HFFc6 (cell line): ENCODE measurements around the gene HDAC2. TPM values are rescaled to one million over a fixed set of nuclear protein-coding genes. Genes with fewer than 3 reads are reported as not detected.

Source experiments
- DNase-seq: peaks from one replicate; pipeline ENCODE4 v3.0.0-alpha.2; 2018
- H3K27ac Mint-ChIP-seq: 2 replicates; pipeline ENCODE4 v1.8.0; 2020; ENCODE audit warnings: mild to moderate bottlenecking, mixed read lengths
- H3K27me3 Mint-ChIP-seq: 2 replicates; pipeline ENCODE4 v1.8.0; 2021; ENCODE audit warnings: mild to moderate bottlenecking, moderate library complexity, mixed read lengths; ENCODE audit not compliant: insufficient read depth
- H3K36me3 Mint-ChIP-seq: 2 replicates; pipeline ENCODE4 v1.8.0; 2021; ENCODE audit warnings: low read depth, mixed read lengths
- H3K4me1 Mint-ChIP-seq: 2 replicates; pipeline ENCODE4 v1.8.0; 2020; ENCODE audit warnings: low read depth, mixed read lengths
- H3K4me3 Mint-ChIP-seq: 2 replicates; pipeline ENCODE4 v1.8.0; 2020; ENCODE audit warnings: mild to moderate bottlenecking, moderate library complexity, mixed read lengths
- H3K9me3 Mint-ChIP-seq: 2 replicates; pipeline ENCODE4 v1.8.0; 2020; ENCODE audit warnings: mild to moderate bottlenecking, mixed read lengths
- CTCF ChIP-seq: fragments of 200-600 bp; sonication (generic); IDR thresholded peaks from 2 replicates; pipeline ENCODE4 v1.5.0; 2021; ENCODE audit warnings: antibody characterized with exemption, mild to moderate bottlenecking
- total RNA-seq, 6 experiments: library from RNA; stranded (reverse); fragmentation: NEBNext Ultra II Directional; extraction: Animal tissue kit (Norgen Biotek cat#: 25700); gene quantifications; 2 replicates in 1 of 6; 3 replicates in 5 of 6; pipeline ENCODE4 v1.2.3, GENCODE V29; 2021

HDAC2 gene
- total RNA-seq, 6 experiments from 2014 or later = 85.8 to 108 (median 103) TPM

DNA sequence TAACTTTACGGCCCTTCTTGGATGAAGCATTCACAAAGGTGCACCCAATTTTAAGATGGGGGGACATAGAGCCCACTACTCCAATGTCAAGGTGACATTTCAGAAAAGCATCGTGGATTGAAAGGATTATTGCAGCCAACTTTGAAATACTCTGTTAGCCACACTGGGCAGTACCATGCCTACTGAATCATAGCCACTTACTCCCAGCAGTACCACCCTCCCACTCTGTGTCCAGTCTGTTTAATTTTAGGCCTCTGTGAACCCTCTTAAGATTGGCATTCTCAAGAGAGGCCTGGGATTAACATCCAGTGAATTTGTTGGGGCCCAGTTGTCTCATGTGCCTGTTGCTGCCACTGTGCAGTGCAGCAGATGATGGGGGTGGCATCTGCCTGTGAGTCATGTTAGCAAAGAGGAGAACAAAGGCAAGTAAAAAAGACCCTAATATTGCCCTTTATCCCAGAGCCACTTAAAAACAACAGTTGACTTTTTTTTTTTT is 11.2 kb upstream of the HDAC2 start:
- no peaks in the 10 kb centered on the region for H3K36me3 Mint-ChIP-seq
- H3K4me3 Mint-ChIP-seq = no peak overlapping the region
- H3K9me3 Mint-ChIP-seq = no peaks in the 10 kb centered on the region
- no peak for TF ChIP-seq CTCF
- no peak for DNase-seq
- H3K4me1 Mint-ChIP-seq = peaks cover 6% of the 10 kb centered on the region; the same call in 1 of the 2 replicates
- no peaks in the 10 kb centered on the region; the same call in 1 of the 2 replicates for H3K27me3 Mint-ChIP-seq
- H3K27ac Mint-ChIP-seq = no peak overlapping the region

- no peaks in the 10 kb centered on the region for H3K36me3 Mint-ChIP-seq
- H3K9me3 Mint-ChIP-seq = no peaks in the 10 kb centered on the region
- peak; percentile 75 for TF ChIP-seq CTCF
- no peak overlapping the region for H3K27ac Mint-ChIP-seq
- no peaks in the 10 kb centered on the region for H3K27me3 Mint-ChIP-seq
- no peak overlapping the region for H3K4me3 Mint-ChIP-seq
- DNase-seq = no peak
- H3K4me1 Mint-ChIP-seq = peaks cover 6% of the 10 kb centered on the region; the same call in 1 of the 2 replicates
Observed at GRCh38 chr6:113980937-113981554, 10.1 kb upstream of the HDAC2 start.

DNA sequence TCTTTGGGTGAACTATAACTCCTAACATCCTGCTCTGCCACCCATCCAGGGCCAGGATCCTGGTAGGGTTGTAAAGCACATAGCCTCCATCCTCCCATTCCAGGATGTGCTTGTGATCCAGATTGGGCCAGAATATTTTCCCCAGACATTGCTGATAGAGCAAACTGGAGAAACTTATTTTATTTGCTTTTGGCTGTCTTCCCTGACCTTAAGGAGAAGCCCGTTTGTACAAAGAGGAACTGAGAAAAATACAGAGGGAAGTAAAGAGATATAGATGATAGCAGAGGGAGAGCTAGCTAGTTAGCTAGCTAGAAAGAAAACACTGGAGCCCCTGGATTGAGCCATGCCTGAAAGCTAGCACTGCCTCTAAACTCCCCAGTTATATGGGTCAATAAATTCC is 9.0 kb upstream of the HDAC2 start:
- H3K9me3 Mint-ChIP-seq = no peaks in the 10 kb centered on the region
- TF ChIP-seq CTCF = no peak
- no peak overlapping the region for H3K27ac Mint-ChIP-seq
- H3K36me3 Mint-ChIP-seq = no peaks in the 10 kb centered on the region
- no peak overlapping the region for H3K4me3 Mint-ChIP-seq
- DNase-seq = no peak
- no peaks in the 10 kb centered on the region for H3K27me3 Mint-ChIP-seq
- peaks cover 11% of the 10 kb centered on the region for H3K4me1 Mint-ChIP-seq

DNA sequence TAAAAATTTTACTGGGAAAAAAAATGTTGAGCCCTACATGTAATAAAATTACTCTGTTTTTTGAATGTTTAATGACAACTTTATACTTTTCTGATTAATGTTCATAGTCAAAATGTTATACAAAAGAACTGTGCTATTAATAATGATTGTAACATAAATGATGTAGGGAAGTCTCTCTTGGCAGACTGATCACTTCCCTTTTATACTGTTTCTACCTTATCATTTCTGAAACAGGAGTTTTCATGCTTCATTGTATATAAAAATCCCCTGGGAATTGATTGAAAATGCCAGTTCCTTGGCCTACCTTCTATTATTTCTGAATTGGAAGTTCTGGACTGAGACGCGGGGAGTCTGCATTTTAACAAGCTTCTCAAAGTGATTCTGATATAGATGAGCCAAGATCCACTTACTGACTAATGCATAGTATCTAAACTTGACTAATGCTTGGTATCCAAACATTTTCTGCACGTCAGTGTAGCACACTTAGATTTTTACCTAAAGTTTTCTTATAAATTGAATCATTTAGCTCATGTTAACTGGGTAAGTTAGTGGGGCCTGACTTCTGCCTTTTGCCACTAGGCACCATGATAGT is 7.2 kb upstream of the HDAC2 start:
- TF ChIP-seq CTCF = no peak
- H3K4me3 Mint-ChIP-seq = no peak overlapping the region
- DNase-seq = no peak
- no peak overlapping the region for H3K27ac Mint-ChIP-seq
- no peaks in the 10 kb centered on the region for H3K36me3 Mint-ChIP-seq
- H3K4me1 Mint-ChIP-seq = peaks cover 11% of the 10 kb centered on the region
- no peaks in the 10 kb centered on the region for H3K9me3 Mint-ChIP-seq
- no peaks in the 10 kb centered on the region for H3K27me3 Mint-ChIP-seq

- TF ChIP-seq CTCF = no peak
- Mint-ChIP-seq H3K4me1 (peaks cover 19% of the 10 kb centered on the region), H3K4me3 (no peak overlapping the region), H3K36me3 (no peaks in the 10 kb centered on the region), H3K27me3 (no peaks in the 10 kb centered on the region), H3K9me3 (no peaks in the 10 kb centered on the region), H3K27ac (no peak overlapping the region)
- no peak for DNase-seq
Observed at GRCh38 chr6:113976806-113977205, 5.9 kb upstream of the HDAC2 start.
